Vein endothelial cell (primary cell): ENCODE data around the gene PCDH19. TPM values are rescaled to one million over a fixed set of nuclear protein-coding genes. Genes with fewer than 3 reads are reported as not detected.

Experiments used
- total RNA-seq: library from RNA; depleted of rRNA; stranded (reverse); fragments of >200 nt; gene quantifications from 2 replicates; pipeline ENCODE4 v1.2.3, GENCODE V29; 2012

The PCDH19 gene, protein sequence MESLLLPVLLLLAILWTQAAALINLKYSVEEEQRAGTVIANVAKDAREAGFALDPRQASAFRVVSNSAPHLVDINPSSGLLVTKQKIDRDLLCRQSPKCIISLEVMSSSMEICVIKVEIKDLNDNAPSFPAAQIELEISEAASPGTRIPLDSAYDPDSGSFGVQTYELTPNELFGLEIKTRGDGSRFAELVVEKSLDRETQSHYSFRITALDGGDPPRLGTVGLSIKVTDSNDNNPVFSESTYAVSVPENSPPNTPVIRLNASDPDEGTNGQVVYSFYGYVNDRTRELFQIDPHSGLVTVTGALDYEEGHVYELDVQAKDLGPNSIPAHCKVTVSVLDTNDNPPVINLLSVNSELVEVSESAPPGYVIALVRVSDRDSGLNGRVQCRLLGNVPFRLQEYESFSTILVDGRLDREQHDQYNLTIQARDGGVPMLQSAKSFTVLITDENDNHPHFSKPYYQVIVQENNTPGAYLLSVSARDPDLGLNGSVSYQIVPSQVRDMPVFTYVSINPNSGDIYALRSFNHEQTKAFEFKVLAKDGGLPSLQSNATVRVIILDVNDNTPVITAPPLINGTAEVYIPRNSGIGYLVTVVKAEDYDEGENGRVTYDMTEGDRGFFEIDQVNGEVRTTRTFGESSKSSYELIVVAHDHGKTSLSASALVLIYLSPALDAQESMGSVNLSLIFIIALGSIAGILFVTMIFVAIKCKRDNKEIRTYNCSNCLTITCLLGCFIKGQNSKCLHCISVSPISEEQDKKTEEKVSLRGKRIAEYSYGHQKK (N-terminal part only)
- total RNA-seq = 1.6 and 2.0 TPM in 2 replicates

GRCh38 chrX:100409610-100410590 is at the start of gene PCDH19:
PCDH19 (minus strand) TSS chrX:100410273; CDS start chrX:100408597, 1,676 bp downstream.

Other genes starting within 250 kb of the PCDH19 start
- gene TNMD, start 174.7 kb upstream of the PCDH19 start, total RNA-seq = not detected in 2 replicates
- 41.9 and 63.0 TPM in 2 replicates for gene TSPAN6, start 226.5 kb upstream of the PCDH19 start, total RNA-seq
- gene SRPX2, start 233.9 kb upstream of the PCDH19 start, total RNA-seq = 39.4 and 129 TPM in 2 replicates